ENCODE measurements around the gene IGFBP1.
"Not testable (repeated sequence)": the region's sequence is repeated elsewhere in the genome, so short reads cannot be mapped to it uniquely, and the experiment has no call there.

Gene IGFBP1

GRCh38 chr7:45939574-45939973, 51.3 kb downstream of the IGFBP1 start:
- no peak for DNase-seq

GRCh38 chr7:45940237-45940781, 52.0 kb downstream of the IGFBP1 start:
- DNase-seq, result not testable (repeated sequence)

GRCh38 chr7:45940939-45941338, 52.7 kb downstream of the IGFBP1 start:
- no peak for DNase-seq
